Measurements from ENCODE around the gene MAN2C1. TPM values are rescaled to one million over a fixed set of nuclear protein-coding genes. Genes with fewer than 3 reads are reported as not detected.

The MAN2C1 gene
- total RNA-seq, 1 experiment from 2014 or later = 42.6 TPM

- DNase-seq (ENCODE audit: low spot score) = no peak
Observed at GRCh38 chr15:75309711-75310110, 58.7 kb downstream of the MAN2C1 start.

DNA sequence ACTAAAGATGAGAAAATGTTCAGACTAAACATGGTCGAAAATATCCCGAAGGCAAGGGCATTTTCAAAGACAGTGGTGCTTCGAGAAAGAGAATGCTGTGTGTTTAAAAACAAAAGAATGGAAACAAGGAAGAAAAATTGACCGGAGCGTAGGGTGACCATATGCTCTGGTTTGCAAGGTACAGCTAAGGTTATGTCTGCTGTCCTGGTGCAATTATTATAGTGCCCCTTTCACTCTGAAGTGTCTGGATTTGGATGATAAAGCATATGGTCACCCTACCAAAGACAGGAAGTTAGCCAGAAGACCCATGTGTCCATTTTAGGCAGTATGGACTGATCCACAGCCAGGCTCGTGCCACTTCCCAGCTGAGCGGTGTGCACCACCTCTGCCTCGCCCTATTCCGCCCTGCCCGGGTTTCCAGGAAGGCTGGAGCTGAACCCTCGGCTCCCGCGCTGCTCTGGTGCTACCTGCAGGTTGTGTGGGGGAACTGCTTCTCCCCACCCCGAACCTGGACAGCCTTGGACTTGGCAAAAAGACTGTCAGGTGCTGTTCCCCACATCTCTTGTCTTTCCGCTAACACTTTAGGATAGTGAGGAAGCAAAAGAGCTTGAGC is 60.5 kb downstream of the MAN2C1 start:
- peak; percentile 33 for DNase-seq (ENCODE audit: low spot score)

- no peak for DNase-seq (ENCODE audit: low spot score)
Observed at GRCh38 chr15:75306188-75306587, 62.2 kb downstream of the MAN2C1 start.

Other genes with a start within 250 kb of the MAN2C1 start
- 2.3 and 2.7 TPM in 2 replicates for gene C15orf39, start 166.7 kb downstream of the MAN2C1 start, total RNA-seq (2014; rRNA removed; shearing (Covaris generic))
- not detected in 2 replicates for gene GOLGA6C, start 110.3 kb downstream of the MAN2C1 start, total RNA-seq (2014; rRNA removed; shearing (Covaris generic))
- gene GOLGA6D, start 85.8 kb downstream of the MAN2C1 start, total RNA-seq (2014; rRNA removed; shearing (Covaris generic)) = not detected in 2 replicates
- 145 and 148 TPM in 2 replicates for gene COMMD4, start 32.5 kb downstream of the MAN2C1 start, total RNA-seq (2014; rRNA removed; shearing (Covaris generic))
- 0.12 and 0.48 TPM in 2 replicates for gene NEIL1, start 21.6 kb downstream of the MAN2C1 start, total RNA-seq (2014; rRNA removed; shearing (Covaris generic))
- gene SIN3A, start 83.1 kb upstream of the MAN2C1 start, total RNA-seq (2014; rRNA removed; shearing (Covaris generic)) = 12.8 and 19.2 TPM in 2 replicates
- 19.2 and 21.1 TPM in 2 replicates for gene PTPN9, start 210.7 kb upstream of the MAN2C1 start, total RNA-seq (2014; rRNA removed; shearing (Covaris generic))